Pons (tissue), 1 donor: ENCODE results near the gene PLEKHH3.
"Not testable (repeated sequence)": the region's sequence is repeated elsewhere in the genome, so short reads cannot be mapped to it uniquely, and the experiment has no call there.

Experiments
- DNase-seq: peaks from one replicate; pipeline ENCODE4 v3.0.0-alpha.2; 2016; ENCODE audit warnings: low spot score

Gene PLEKHH3

DNA sequence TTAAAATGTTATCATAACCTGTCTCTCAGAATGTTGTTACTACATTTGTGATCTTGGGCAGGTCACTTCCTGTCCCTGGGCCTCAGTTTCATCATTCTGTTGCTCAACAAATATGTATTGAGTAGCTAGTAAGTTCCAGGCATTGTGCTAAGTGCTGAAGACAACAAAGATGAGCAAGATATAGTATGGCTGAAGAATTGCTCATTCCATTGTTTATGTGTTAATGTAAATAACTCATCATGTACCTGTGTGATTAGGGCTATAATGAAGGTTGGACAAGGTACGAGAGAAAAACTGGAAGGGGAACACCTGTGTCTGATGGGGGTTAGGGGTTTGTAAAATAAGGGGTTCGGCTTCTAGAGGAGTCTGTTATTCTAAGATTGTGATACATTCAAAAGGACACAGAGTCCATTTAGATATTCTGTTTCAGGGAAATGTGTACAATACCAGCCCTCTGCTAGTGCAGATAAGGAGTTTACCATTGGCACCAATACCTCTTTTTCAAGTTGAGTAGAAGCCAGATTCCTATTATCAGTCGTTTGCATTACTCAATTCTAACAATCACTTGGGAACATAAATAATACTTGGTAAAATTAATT lies 47.3 kb downstream of the PLEKHH3 start:
- DNase-seq: no peak

- DNase-seq: not testable (repeated sequence)
These were observed 49.6 kb downstream of the PLEKHH3 start for GRCh38 chr17:42627032-42627764.

GRCh38 chr17:42623732-42624596 lies 52.8 kb downstream of the PLEKHH3 start:
- DNase-seq: no peak

GRCh38 chr17:42623271-42623670 lies 53.5 kb downstream of the PLEKHH3 start:
- DNase-seq: no peak

GRCh38 chr17:42621987-42622386 lies 54.8 kb downstream of the PLEKHH3 start:
- DNase-seq: not testable (repeated sequence)

DNA sequence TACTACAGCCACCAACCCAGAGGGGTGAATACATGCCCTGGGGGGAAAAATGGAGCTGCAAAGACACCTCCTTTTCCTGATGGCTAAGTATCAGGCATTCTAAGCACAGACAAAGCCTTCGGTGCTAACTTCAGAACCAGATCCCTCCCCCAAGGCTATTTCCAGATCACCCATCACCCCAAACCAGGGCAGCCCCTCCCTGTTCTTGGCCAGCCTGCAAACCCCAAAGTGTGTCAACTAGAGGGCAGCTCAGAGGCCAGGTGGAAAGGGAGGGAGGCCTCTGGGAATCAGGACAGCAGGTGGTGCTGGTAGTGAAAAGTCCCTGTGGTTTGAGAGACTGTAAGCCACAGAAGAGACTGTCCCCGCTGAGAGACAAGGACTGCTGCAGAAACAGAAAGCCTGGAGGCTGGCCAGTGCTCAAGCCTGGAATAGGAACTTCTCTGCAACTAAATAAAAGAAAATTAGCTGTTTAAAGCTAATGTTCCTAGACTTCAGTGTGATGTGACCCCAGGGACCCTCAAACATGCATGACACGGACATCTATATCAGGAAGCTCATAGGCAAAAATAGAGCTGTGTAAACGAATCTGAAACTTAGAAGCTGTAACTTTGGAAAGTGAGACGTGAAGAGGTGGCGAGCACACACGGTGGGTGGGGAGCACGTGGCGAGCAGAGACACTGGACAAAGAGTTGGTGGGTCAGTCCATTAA lies 58.2 kb downstream of the PLEKHH3 start:
- peak; percentile 14 for DNase-seq

DNA sequence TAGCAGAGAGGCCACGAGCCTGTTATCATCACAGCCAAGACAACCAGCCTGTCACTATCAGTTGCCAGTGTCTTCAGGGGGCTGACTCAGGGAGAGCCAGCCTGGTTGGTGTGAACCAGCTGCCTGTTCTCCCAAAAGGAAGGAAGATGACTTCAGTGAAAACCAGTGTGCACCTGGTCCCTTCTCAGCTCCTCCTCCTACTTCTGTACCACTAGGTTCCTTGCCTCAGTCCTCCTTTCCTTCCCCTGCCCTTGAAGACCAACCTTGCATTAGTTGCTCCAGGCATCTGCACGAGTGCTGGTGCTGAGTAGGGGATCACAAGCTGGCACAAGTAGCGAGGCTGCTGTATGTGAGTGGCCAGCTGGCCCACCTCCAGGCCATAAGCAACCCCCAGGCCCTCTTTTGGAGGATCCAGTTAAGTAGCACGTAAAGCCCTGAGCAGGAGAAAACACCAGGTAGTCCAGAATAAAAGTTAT lies 58.8 kb downstream of the PLEKHH3 start:
- no peak for DNase-seq
